Peyer's patch (tissue), 4 donors: ENCODE data around the gene CFAP58.

Experiments
- CTCF ChIP-seq, 6 experiments: fragments of 450-650 bp in 4 of 6; fragments of 200-600 bp in 2 of 6; sonication (generic) in 1 of 6; IDR thresholded peaks; one replicate each; pipeline ENCODE4 v1.5.1; 2017 to 2019; ENCODE audit warnings: antibody characterized with exemption in 6 of 6, mild to moderate bottlenecking in 3 of 6, moderate library complexity in 1 of 6
- POLR2A ChIP-seq, 2 donors: fragments of 450-650 bp; IDR thresholded peaks; one replicate each; pipeline ENCODE4 v1.5.1; 2017; ENCODE audit warnings: antibody characterized with exemption in 2 of 2, mild to moderate bottlenecking in 2 of 2, moderate library complexity in 2 of 2

GRCh38 chr10:104472505-104472904, 118.9 kb downstream of the CFAP58 start:
- TF ChIP-seq CTCF (IDR thresholded peaks at IDR 0.05) (no peak), POLR2A (IDR thresholded peaks at IDR 0.05) (no peak)
